ENCODE results near the gene UST. TPM values are rescaled to one million over a fixed set of nuclear protein-coding genes. Genes with fewer than 3 reads are reported as not detected.

The UST gene
- total and polyA plus RNA-seq, 2 of the 8 experiments (the other 6 are each of a cell fraction or from before 2014, with no cell fraction given): 13.5 to 34.5 TPM

DNA sequence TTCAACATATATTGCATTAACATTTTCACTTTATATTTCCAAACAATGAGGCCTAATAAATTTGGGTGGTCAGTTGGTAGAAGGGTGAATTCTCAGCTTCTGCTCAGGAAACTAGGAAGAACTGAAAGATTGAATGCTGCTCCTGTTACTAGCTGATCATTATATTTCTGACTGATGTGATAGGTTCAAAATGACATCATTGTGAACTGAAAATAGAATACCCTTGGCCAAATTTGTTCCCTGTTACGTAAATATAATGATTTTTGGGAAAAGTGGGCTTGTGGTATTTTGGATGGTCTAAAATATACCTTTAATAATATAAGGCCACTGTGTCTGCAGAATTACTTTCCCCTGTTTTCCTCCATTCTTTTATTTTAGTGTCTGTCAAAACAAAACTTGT is 2.8 kb downstream of the UST start (continued):
- TF ChIP-seq, protein P1, sequence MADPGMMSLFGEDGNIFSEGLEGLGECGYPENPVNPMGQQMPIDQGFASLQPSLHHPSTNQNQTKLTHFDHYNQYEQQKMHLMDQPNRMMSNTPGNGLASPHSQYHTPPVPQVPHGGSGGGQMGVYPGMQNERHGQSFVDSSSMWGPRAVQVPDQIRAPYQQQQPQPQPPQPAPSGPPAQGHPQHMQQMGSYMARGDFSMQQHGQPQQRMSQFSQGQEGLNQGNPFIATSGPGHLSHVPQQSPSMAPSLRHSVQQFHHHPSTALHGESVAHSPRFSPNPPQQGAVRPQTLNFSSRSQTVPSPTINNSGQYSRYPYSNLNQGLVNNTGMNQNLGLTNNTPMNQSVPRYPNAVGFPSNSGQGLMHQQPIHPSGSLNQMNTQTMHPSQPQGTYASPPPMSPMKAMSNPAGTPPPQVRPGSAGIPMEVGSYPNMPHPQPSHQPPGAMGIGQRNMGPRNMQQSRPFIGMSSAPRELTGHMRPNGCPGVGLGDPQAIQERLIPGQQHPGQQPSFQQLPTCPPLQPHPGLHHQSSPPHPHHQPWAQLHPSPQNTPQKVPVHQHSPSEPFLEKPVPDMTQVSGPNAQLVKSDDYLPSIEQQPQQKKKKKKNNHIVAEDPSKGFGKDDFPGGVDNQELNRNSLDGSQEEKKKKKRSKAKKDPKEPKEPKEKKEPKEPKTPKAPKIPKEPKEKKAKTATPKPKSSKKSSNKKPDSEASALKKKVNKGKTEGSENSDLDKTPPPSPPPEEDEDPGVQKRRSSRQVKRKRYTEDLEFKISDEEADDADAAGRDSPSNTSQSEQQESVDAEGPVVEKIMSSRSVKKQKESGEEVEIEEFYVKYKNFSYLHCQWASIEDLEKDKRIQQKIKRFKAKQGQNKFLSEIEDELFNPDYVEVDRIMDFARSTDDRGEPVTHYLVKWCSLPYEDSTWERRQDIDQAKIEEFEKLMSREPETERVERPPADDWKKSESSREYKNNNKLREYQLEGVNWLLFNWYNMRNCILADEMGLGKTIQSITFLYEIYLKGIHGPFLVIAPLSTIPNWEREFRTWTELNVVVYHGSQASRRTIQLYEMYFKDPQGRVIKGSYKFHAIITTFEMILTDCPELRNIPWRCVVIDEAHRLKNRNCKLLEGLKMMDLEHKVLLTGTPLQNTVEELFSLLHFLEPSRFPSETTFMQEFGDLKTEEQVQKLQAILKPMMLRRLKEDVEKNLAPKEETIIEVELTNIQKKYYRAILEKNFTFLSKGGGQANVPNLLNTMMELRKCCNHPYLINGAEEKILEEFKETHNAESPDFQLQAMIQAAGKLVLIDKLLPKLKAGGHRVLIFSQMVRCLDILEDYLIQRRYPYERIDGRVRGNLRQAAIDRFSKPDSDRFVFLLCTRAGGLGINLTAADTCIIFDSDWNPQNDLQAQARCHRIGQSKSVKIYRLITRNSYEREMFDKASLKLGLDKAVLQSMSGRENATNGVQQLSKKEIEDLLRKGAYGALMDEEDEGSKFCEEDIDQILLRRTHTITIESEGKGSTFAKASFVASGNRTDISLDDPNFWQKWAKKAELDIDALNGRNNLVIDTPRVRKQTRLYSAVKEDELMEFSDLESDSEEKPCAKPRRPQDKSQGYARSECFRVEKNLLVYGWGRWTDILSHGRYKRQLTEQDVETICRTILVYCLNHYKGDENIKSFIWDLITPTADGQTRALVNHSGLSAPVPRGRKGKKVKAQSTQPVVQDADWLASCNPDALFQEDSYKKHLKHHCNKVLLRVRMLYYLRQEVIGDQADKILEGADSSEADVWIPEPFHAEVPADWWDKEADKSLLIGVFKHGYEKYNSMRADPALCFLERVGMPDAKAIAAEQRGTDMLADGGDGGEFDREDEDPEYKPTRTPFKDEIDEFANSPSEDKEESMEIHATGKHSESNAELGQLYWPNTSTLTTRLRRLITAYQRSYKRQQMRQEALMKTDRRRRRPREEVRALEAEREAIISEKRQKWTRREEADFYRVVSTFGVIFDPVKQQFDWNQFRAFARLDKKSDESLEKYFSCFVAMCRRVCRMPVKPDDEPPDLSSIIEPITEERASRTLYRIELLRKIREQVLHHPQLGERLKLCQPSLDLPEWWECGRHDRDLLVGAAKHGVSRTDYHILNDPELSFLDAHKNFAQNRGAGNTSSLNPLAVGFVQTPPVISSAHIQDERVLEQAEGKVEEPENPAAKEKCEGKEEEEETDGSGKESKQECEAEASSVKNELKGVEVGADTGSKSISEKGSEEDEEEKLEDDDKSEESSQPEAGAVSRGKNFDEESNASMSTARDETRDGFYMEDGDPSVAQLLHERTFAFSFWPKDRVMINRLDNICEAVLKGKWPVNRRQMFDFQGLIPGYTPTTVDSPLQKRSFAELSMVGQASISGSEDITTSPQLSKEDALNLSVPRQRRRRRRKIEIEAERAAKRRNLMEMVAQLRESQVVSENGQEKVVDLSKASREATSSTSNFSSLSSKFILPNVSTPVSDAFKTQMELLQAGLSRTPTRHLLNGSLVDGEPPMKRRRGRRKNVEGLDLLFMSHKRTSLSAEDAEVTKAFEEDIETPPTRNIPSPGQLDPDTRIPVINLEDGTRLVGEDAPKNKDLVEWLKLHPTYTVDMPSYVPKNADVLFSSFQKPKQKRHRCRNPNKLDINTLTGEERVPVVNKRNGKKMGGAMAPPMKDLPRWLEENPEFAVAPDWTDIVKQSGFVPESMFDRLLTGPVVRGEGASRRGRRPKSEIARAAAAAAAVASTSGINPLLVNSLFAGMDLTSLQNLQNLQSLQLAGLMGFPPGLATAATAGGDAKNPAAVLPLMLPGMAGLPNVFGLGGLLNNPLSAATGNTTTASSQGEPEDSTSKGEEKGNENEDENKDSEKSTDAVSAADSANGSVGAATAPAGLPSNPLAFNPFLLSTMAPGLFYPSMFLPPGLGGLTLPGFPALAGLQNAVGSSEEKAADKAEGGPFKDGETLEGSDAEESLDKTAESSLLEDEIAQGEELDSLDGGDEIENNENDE (IDR thresholded peaks at IDR 0.05; ENCODE audit: insufficient replicate concordance, low read length): no peak
- no peak for TF ChIP-seq TCF12 (IDR thresholded peaks at IDR 0.05; ENCODE audit: low read depth, low read length)
- no peak for TF ChIP-seq POLR2A (IDR thresholded peaks at IDR 0.05; ENCODE audit: control extremely low read depth in 1 of 2, low read depth in 2 of 2, low read length in 2 of 2)
- TF ChIP-seq RXRA (IDR thresholded peaks at IDR 0.05; ENCODE audit: insufficient read depth, low read depth, low read length): no peak
- no peak for TF ChIP-seq JUND (IDR thresholded peaks at IDR 0.05; ENCODE audit: low read length)
- no peak for TF ChIP-seq BACH1 (IDR thresholded peaks at IDR 0.05; ENCODE audit: low read length)
- no peak for TF ChIP-seq TAF7 (optimal IDR thresholded peaks at IDR 0.05; ENCODE audit: borderline replicate concordance, low read depth, low read length)
- no peak for TF ChIP-seq BCL11A (IDR thresholded peaks at IDR 0.05; ENCODE audit: low read depth in 2 of 2, low read length in 2 of 2)
- no peak for TF ChIP-seq BRCA1 (IDR thresholded peaks at IDR 0.05; ENCODE audit: low read depth, low read length)
- TF ChIP-seq SIN3A (conservative IDR thresholded peaks at IDR 0.05 in 1 of 2, IDR thresholded peaks at IDR 0.05 in 1 of 2; ENCODE audit: low read depth in 1 of 2, low read length in 2 of 2): no peak
- TF ChIP-seq KDM1A (IDR thresholded peaks at IDR 0.05; ENCODE audit: borderline replicate concordance, low read length): no peak
- TF ChIP-seq SUZ12 (IDR thresholded peaks at IDR 0.05; ENCODE audit: low read length): no peak
- no peak for TF ChIP-seq CREB1 (IDR thresholded peaks at IDR 0.05)

Data from H1 (cell line).